OCI-LY3 (cell line): ENCODE results near the gene SYT1.

Experiments
- CTCF ChIP-seq: fragments of 200-600, 300-600 bp; sonication (generic); IDR thresholded peaks from 2 replicates; pipeline ENCODE4 v1.5.1; 2014; ENCODE audit warnings: antibody characterized with exemption, low read length, low read depth
- EZH2phosphoT487 ChIP-seq: fragments of 200-600 bp; shearing (Covaris generic); IDR thresholded peaks from 2 replicates; pipeline ENCODE4 v1.6.1; 2018; ENCODE audit warnings: antibody characterized with exemption, mixed run types, low read depth

GRCh38 chr12:79128956-79129355 lies 264.4 kb downstream of the SYT1 start:
- no peak for TF ChIP-seq CTCF
- no peak for TF ChIP-seq EZH2phosphoT487
